ENCODE data around the gene MMP14. TPM values are rescaled to one million over a fixed set of nuclear protein-coding genes. Genes with fewer than 3 reads are reported as not detected.
"Not testable (repeated sequence)": the region's sequence is repeated elsewhere in the genome, so short reads cannot be mapped to it uniquely, and the experiment has no call there.

Gene MMP14
- total and polyA plus RNA-seq, 9 of the 15 experiments (the other 6 are each of a cell fraction or from before 2014, with no cell fraction given): 0.36 to 5.8 (median 1.3) TPM; not detected in 2

DNA sequence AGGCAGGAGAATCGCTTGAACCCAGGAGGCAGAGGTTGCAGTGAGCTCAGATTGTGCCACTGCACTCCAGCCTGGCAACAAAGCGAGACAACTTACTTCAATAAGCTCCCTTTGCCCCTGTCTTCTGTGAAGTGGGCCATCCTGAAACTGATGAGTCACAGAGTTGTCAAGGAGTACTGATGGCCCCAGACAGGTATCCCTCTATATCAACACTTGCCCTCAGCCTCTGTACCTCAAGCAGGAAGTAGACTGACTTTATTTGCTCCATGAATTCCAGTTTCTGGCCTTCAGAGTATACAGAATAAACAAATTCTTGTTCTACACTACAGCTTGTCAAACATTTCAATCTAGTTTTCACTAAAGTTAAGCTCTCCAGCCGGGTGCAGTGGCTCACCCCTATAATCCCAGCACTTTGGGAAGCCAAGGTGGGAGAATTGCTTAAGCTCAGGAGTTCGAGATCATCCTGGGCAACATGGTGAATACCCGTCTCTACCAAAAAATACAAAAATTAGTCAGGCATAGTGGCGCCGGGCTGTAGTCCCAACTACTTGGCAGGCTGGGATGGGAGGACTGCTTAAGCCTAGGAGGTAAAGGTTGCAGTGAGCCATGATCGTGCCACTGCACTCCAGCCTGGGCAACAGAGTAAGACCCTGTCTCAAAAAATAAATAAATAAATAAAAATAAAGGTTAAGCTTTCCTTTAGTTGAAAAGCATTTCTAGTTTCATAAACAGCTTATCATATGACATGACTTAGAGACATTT lies 18.8 kb downstream of the MMP14 start:
- Histone ChIP-seq H2AFZ (ENCODE audit: low read depth, low read length) (no peak overlapping the region), H3K9me1 (ENCODE audit: control insufficient read depth, insufficient read depth, low read length) (no peaks in the 10 kb centered on the region), H3K9me3 (replicated peaks; ENCODE audit: control insufficient read depth, insufficient read depth, low read depth, low read length) (no peaks in the 10 kb centered on the region; the same call in 1 of the 2 replicates), H3K36me3 (ENCODE audit: control insufficient read depth, insufficient read depth, low read length) (no peaks in the 10 kb centered on the region), H3K4me1 (replicated peaks in 1 of 2; ENCODE audit: control insufficient read depth in 2 of 2, insufficient read depth in 2 of 2, low read length in 2 of 2) (peaks cover 0 to 14% of the 10 kb centered on the region in 2 experiments; a peak in 3 of 5 replicates), H3K4me3 (no peak overlapping the region), H3K9ac (ENCODE audit: insufficient read depth in 1 of 2, low read depth in 2 of 2, low read length in 2 of 2) (no peak overlapping the region), H3K4me2 (ENCODE audit: insufficient read depth, low read length) (no peak overlapping the region), H3K79me2 (ENCODE audit: control insufficient read depth, insufficient read depth, low read length) (no peaks in the 10 kb centered on the region), H3K27ac (ENCODE audit: extremely low read depth, low read depth, low read length) (no peak overlapping the region), H3K27me3 (ENCODE audit: control insufficient read depth in 2 of 2, insufficient read depth in 2 of 2, low read length in 2 of 2) (no peaks in the 10 kb centered on the region), H4K20me1 (replicated peaks; ENCODE audit: control insufficient read depth, insufficient read depth, low read length) (no peaks in the 10 kb centered on the region)
- BruUV-seq (replicated peaks): no TSS peak
- 62% methylated on average over 8 of the region's 8 CpGs for WGBS (ENCODE audit: insufficient coverage, low coverage, missing lambda C conversion rate)
- in situ Hi-C loops (cut with MboI) (loop anchor here (5.0 kb wide), 1 partner anchor 78 kb away; no protein-coding TSS in a partner anchor), intact Hi-C loops (cut with micrococcal nuclease) (no loop called here)
- FAIRE-seq (no peak), DNase-seq (ENCODE audit: extremely low read depth in 1 of 4, low spot score in 3 of 4) (no peak), ATAC-seq (no peak)
- ChIA-PET POLR2A (interaction anchor here (0.7 to 0.9 kb wide), 3 partner anchors 18 to 89 kb away, joined by 3 to 5 read pairs (median 3); partner anchors contain the start of gene OXA1L), CTCF (ENCODE audit: low intra/inter-chr PET ratio) (interaction anchor here (1.3 to 4.3 kb wide), 3 partner anchors 31 to 297 kb away, joined by 3 to 53 read pairs (median 44); no protein-coding TSS in a partner anchor)
- TF ChIP-seq C11orf30 (IDR thresholded peaks at IDR 0.05; ENCODE audit: low read depth) (0 out of 2 replicates have a peak, but pooled peaks have one; percentile 15), ZNF324 (CRISPR knock-in tag; IDR thresholded peaks at IDR 0.05) (no peak)

DNA sequence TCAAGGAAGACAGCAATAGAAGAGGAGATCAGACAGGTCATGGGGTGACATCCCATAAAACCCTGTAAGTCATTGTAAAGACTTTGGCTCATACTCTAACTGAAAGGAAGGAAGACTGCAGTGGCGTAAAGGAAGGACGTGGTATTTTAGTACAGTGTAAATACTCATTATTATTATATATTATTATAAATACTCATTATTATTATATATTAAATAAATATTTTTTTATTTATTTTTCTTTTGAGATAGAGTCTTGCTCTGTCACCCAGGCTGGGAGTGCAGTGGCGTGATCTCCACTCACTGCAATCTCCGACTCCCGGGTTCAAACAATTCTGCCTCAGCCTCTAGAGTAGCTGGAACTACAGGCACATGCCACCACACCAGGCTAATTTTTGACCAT lies 20.0 kb downstream of the MMP14 start:
- Histone ChIP-seq H3K27me3 (ENCODE audit: control insufficient read depth in 2 of 2, insufficient read depth in 2 of 2, low read length in 2 of 2) (no peaks in the 10 kb centered on the region), H3K4me1 (replicated peaks in 1 of 2; ENCODE audit: control insufficient read depth in 2 of 2, insufficient read depth in 2 of 2, low read length in 2 of 2) (peaks cover 0 to 10% of the 10 kb centered on the region in 2 experiments; a peak in 3 of 5 replicates), H3K4me3 (no peak overlapping the region), H3K79me2 (ENCODE audit: control insufficient read depth, insufficient read depth, low read length) (no peaks in the 10 kb centered on the region), H3K9me3 (replicated peaks; ENCODE audit: control insufficient read depth, insufficient read depth, low read depth, low read length) (no peaks in the 10 kb centered on the region; the same call in 1 of the 2 replicates), H3K9me1 (ENCODE audit: control insufficient read depth, insufficient read depth, low read length) (no peaks in the 10 kb centered on the region), H4K20me1 (replicated peaks; ENCODE audit: control insufficient read depth, insufficient read depth, low read length) (no peaks in the 10 kb centered on the region), H2AFZ (ENCODE audit: low read depth, low read length) (no peak overlapping the region), H3K27ac (ENCODE audit: extremely low read depth, low read depth, low read length) (no peak overlapping the region), H3K4me2 (ENCODE audit: insufficient read depth, low read length) (no peak overlapping the region), H3K9ac (ENCODE audit: insufficient read depth in 1 of 2, low read depth in 2 of 2, low read length in 2 of 2) (no peak overlapping the region), H3K36me3 (ENCODE audit: control insufficient read depth, insufficient read depth, low read length) (no peaks in the 10 kb centered on the region)
- CTCF ChIA-PET (ENCODE audit: low intra/inter-chr PET ratio): no interaction called here
- POLR2A ChIA-PET: interaction anchor here (0.6 kb wide), 1 partner anchor 60 kb away, joined by 3 read pairs; no protein-coding TSS in a partner anchor
- ATAC-seq: no peak
- intact Hi-C loops (cut with micrococcal nuclease): no loop called here
- BruUV-seq (replicated peaks): no TSS peak
- in situ Hi-C loops (cut with MboI): loop anchor here (5.0 kb wide), 1 partner anchor 79 kb away; no protein-coding TSS in a partner anchor
- DNase-seq (ENCODE audit: extremely low read depth in 1 of 4, low spot score in 3 of 4): no peak
- FAIRE-seq: no peak
- WGBS (ENCODE audit: insufficient coverage, low coverage, missing lambda C conversion rate): 93% methylated on average over 5 of the region's 5 CpGs
- no peak for TF ChIP-seq NR1H2 (CRISPR knock-in tag; IDR thresholded peaks at IDR 0.05)

DNA sequence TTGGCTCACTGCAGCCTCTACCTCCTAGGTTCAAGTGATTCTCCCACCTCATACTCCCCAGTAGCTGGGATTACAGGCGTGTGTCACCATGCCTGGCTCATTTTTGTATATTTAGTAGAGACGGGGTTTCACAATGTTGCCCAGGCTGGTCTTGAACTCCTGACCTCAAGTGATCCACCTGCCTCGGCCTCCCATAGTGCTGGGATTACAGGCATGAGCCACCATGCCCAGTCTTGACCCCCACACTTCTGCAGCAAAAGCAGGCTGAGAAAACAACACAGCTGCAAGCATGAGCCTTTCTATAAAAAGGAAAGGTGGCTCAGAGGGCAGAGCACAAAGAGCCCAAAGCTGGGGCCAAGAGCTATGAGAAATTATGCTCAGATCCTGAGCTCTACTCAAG lies 24.0 kb downstream of the MMP14 start:
- ATAC-seq; H3K9ac ChIP-seq (ENCODE audit: insufficient read depth in 1 of 2, low read depth in 2 of 2, low read length in 2 of 2); intact Hi-C loops (cut with micrococcal nuclease); H3K27ac ChIP-seq (ENCODE audit: extremely low read depth, low read depth, low read length); in situ Hi-C loops (cut with MboI); H3K27me3 ChIP-seq (ENCODE audit: control insufficient read depth in 2 of 2, insufficient read depth in 2 of 2, low read length in 2 of 2); H3K4me2 ChIP-seq (ENCODE audit: insufficient read depth, low read length); H3K4me1 ChIP-seq (replicated peaks in 1 of 2; ENCODE audit: control insufficient read depth in 2 of 2, insufficient read depth in 2 of 2, low read length in 2 of 2); H3K9me3 ChIP-seq (replicated peaks; ENCODE audit: control insufficient read depth, insufficient read depth, low read depth, low read length); H3K9me1 ChIP-seq (ENCODE audit: control insufficient read depth, insufficient read depth, low read length); DNase-seq (ENCODE audit: extremely low read depth in 1 of 4, low spot score in 3 of 4); BruUV-seq (replicated peaks); FAIRE-seq; H3K79me2 ChIP-seq (ENCODE audit: control insufficient read depth, insufficient read depth, low read length); H4K20me1 ChIP-seq (replicated peaks; ENCODE audit: control insufficient read depth, insufficient read depth, low read length); H2AFZ ChIP-seq (ENCODE audit: low read depth, low read length); H3K4me3 ChIP-seq; H3K36me3 ChIP-seq (ENCODE audit: control insufficient read depth, insufficient read depth, low read length): not testable (repeated sequence)
- WGBS (ENCODE audit: insufficient coverage, low coverage, missing lambda C conversion rate): 56% methylated on average over 2 of the region's 3 CpGs
- POLR2A ChIA-PET: interaction anchor here (0.6 kb wide), 1 partner anchor 9 kb away, joined by 3 read pairs; no protein-coding TSS in a partner anchor
- CTCF ChIA-PET (ENCODE audit: low intra/inter-chr PET ratio): interaction anchor here (0.6 kb wide), 1 partner anchor 9 kb away, joined by 3 read pairs; no protein-coding TSS in a partner anchor

Data from K562 (cell line).